ENCODE results near the gene DEDD. TPM values are rescaled to one million over a fixed set of nuclear protein-coding genes. Genes with fewer than 3 reads are reported as not detected.
"Not testable (repeated sequence)": the region's sequence is repeated elsewhere in the genome, so short reads cannot be mapped to it uniquely, and the experiment has no call there.

The DEDD gene
- total RNA-seq, 1 donor from 2014 or later: 35.2 TPM

GRCh38 chr1:161131523-161132409 lies 701 bp downstream of the DEDD start:
- intact Hi-C loops (cut with micrococcal nuclease): loop anchor here (1.0 to 10.0 kb wide), 5 partner anchors 13 to 137 kb away; partner anchors contain the start of genes NIT1, PFDN2, PPOX and UFC1

GRCh38 chr1:161130266-161130665 lies 2.2 kb downstream of the DEDD start:
- intact Hi-C loops (cut with micrococcal nuclease): loop anchor here (10.0 kb wide), 1 partner anchor 135 kb away; no protein-coding TSS in a partner anchor

- intact Hi-C loops (cut with micrococcal nuclease): no loop called here
Observed at GRCh38 chr1:161128591-161129420, 3.7 kb downstream of the DEDD start.

- intact Hi-C loops (cut with micrococcal nuclease): loop anchor here (1.0 kb wide), 1 partner anchor 8 kb away; no protein-coding TSS in a partner anchor
Observed at GRCh38 chr1:161127649-161128048, 4.8 kb downstream of the DEDD start.

GRCh38 chr1:161122967-161123366 lies 9.5 kb downstream of the DEDD start:
- intact Hi-C loops (cut with micrococcal nuclease): no loop called here

GRCh38 chr1:161121834-161122233 lies 10.6 kb downstream of the DEDD start:
- intact Hi-C loops (cut with micrococcal nuclease): no loop called here

GRCh38 chr1:161121042-161121650 lies 11.3 kb downstream of the DEDD start:
- intact Hi-C loops (cut with micrococcal nuclease): no loop called here

GRCh38 chr1:161119092-161119903 lies 13.2 kb downstream of the DEDD start:
- intact Hi-C loops (cut with micrococcal nuclease): loop anchor here (1.0 to 2.0 kb wide), 3 partner anchors 8 to 73 kb away; partner anchors contain the start of gene UFC1

GRCh38 chr1:161117759-161118581 lies 14.5 kb downstream of the DEDD start, which contains the start of the genes NIT1 and PFDN2:
NIT1 (plus strand) TSS chr1:161118105; CDS start chr1:161118177, 72 bp downstream.
PFDN2 (minus strand) TSS chr1:161118037; CDS start chr1:161118026, 11 bp downstream.
- intact Hi-C loops (cut with micrococcal nuclease): loop anchor here (1.0 to 2.0 kb wide), 3 partner anchors 14 to 50 kb away; partner anchors contain the start of genes DEDD and UFC1

GRCh38 chr1:161115961-161116360 lies 16.5 kb downstream of the DEDD start:
- intact Hi-C loops (cut with micrococcal nuclease): not testable (repeated sequence)

GRCh38 chr1:161115132-161115711 lies 17.2 kb downstream of the DEDD start:
- intact Hi-C loops (cut with micrococcal nuclease): no loop called here

- intact Hi-C loops (cut with micrococcal nuclease): loop anchor here (5.0 kb wide), 1 partner anchor 852 kb away; the partner anchor contains the start of gene DCAF8
Observed at GRCh38 chr1:161114556-161114955, 17.9 kb downstream of the DEDD start.

GRCh38 chr1:161113915-161114314 lies 18.6 kb downstream of the DEDD start:
- intact Hi-C loops (cut with micrococcal nuclease): loop anchor here (5.0 kb wide), 1 partner anchor 852 kb away; the partner anchor contains the start of gene DCAF8

GRCh38 chr1:161111527-161111926 lies 20.9 kb downstream of the DEDD start:
- intact Hi-C loops (cut with micrococcal nuclease): loop anchor here (5.0 kb wide), 1 partner anchor 849 kb away; the partner anchor contains the start of gene DCAF8

- intact Hi-C loops (cut with micrococcal nuclease): loop anchor here (5.0 kb wide), 1 partner anchor 849 kb away; the partner anchor contains the start of gene DCAF8
Observed at GRCh38 chr1:161111117-161111516, 21.4 kb downstream of the DEDD start.

GRCh38 chr1:161106431-161106830 lies 26.0 kb downstream of the DEDD start:
- intact Hi-C loops (cut with micrococcal nuclease): no loop called here

- intact Hi-C loops (cut with micrococcal nuclease): no loop called here
Observed at GRCh38 chr1:161100556-161100955, 31.9 kb downstream of the DEDD start.

- intact Hi-C loops (cut with micrococcal nuclease): loop anchor here (10.0 kb wide), 1 partner anchor 264 kb away; no protein-coding TSS in a partner anchor
Observed at GRCh38 chr1:161099090-161099802, 33.2 kb downstream of the DEDD start.

All from T-helper 2 cell treated with Interferon-gamma antibody and Interleukin-4, amounts not matched to agents 100 ng/mL and 5 ng/mL, for 36 hours (primary cell).